ENCODE results near the gene SPIN1.

- TF ChIP-seq, protein P1, sequence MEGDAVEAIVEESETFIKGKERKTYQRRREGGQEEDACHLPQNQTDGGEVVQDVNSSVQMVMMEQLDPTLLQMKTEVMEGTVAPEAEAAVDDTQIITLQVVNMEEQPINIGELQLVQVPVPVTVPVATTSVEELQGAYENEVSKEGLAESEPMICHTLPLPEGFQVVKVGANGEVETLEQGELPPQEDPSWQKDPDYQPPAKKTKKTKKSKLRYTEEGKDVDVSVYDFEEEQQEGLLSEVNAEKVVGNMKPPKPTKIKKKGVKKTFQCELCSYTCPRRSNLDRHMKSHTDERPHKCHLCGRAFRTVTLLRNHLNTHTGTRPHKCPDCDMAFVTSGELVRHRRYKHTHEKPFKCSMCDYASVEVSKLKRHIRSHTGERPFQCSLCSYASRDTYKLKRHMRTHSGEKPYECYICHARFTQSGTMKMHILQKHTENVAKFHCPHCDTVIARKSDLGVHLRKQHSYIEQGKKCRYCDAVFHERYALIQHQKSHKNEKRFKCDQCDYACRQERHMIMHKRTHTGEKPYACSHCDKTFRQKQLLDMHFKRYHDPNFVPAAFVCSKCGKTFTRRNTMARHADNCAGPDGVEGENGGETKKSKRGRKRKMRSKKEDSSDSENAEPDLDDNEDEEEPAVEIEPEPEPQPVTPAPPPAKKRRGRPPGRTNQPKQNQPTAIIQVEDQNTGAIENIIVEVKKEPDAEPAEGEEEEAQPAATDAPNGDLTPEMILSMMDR (conservative IDR thresholded peaks at IDR 0.05; ENCODE audit: low read depth, low read length) = no peak
- TF ChIP-seq EZH2phosphoT487 (IDR thresholded peaks at IDR 0.05; ENCODE audit: borderline replicate concordance, low read length) (no peak), EZH2 (IDR thresholded peaks at IDR 0.05; ENCODE audit: low read length, unreplicated experiment) (no peak)
Observed at GRCh38 chr9:88418025-88418424, 29.8 kb downstream of the SPIN1 start.
